T47D (cell line): Measurements from ENCODE around the gene STON1.

Experiments
- DNase-seq, 2 experiments: peaks; one replicate each; pipeline versions ENCODE4 v3.0.0 to v3.0.0-alpha.2; 2011 to 2012; ENCODE audit warnings: low read depth in 1 of 2, low spot score in 1 of 2
- JUND ChIP-seq: IDR thresholded peaks from 2 replicates; pipeline ENCODE4 v1.6.1; 2012; ENCODE audit warnings: low read depth
- in situ Hi-C: cut with HindIII; loops from 2 replicates; pipeline ENCODE4 v1.10.0; 2016; ENCODE audit warnings: low sequenced_read_pairs, low pct_unique_long_range_greater_than_20kb

The STON1 gene

DNA sequence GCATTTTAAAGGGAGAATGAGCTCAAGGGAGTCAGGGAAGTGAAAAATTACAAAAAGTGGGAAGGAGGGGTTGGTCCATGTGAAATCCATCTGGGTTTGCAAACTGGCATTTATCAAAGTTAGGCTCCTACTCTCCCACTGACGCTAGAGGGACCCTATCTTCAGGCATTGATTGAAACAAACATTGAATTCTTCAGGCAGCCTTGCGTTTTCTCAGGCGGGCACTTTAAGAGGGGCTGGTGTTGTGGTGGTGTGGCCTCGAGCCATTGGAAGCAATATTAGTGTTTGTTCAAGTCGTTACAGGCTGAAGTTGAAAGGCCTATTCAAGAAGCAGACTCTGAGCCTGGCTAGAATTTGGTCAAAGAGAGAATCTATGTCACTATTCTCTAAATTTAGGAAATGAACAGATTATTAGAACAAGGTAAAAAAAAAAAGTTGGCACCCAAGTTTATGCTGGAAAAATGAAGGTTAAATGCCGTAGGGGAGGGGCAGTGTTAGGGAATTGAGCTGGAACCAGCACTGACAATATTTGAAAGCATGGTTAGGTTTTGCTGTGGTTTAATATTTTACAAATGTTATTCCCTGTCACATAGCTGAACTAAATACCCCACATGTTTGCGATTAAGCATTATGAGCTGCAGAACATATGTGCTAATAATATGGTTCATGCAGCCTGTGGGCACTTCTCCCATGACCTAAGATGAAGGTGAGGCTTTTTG lies 36.8 kb downstream of the STON1 start:
- TF ChIP-seq JUND = no peak
- in situ Hi-C loops = no loop called here
- no peak for DNase-seq

DNA sequence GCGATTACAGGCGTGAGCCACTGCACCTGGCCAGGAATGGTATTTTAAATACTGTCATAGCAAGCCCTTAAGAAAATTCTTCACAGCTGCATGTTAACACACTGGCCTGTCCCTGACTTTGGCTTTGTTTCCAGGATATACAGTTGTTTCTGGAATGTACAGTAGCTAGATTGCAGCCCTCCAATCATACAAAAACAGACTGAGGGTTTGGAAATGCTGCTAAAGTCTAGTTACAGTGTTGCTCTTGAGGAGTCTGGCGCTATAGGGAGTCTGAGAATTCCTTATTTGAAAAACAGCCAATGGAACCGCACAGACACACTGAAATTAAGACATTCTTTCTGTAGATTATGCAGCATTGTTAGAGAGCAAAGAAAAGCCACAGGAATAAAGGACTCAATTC lies 37.7 kb downstream of the STON1 start:
- no peak for TF ChIP-seq JUND
- DNase-seq = no peak
- in situ Hi-C loops = no loop called here

DNA sequence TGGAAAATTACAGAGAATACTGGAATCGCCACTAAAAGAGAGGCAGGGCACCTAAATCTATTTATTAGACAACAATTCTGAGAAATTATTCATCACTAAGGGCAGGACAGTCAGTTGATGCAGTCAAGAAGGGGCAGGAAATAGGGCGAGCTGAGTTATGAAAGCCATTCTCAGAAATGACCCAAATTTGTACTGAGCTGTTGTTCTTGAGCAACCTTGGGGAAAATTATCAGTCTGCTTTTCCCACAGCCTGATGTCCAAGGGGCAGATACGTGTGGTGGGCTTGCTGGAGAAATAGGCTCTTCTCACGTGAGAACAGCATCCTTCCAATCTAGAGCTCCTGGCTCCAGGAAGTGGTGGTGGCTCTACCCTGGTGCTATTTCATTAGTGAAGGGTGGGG lies 38.6 kb downstream of the STON1 start:
- TF ChIP-seq JUND = no peak
- no peak for DNase-seq
- in situ Hi-C loops = no loop called here

DNA sequence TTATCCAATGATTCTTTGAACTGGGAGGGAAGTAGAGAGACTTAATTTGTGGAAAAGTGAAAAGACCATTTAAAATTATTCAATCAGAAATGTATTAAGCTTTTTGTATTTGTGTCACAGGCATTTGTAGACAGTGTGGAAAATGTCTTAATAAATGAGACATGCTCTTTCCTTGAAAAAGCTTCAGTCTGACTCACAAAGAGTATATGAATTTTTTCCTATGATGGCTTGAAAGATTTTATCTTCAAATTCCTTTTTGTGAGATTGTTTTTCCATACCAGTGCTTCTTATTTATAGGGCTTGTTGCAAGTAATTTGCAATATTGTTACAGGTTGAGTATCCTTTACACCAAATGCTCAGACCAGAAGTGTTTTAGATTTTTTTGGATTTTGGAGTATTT lies 39.5 kb downstream of the STON1 start:
- TF ChIP-seq JUND = no peak
- in situ Hi-C loops = no loop called here
- no peak for DNase-seq

DNA sequence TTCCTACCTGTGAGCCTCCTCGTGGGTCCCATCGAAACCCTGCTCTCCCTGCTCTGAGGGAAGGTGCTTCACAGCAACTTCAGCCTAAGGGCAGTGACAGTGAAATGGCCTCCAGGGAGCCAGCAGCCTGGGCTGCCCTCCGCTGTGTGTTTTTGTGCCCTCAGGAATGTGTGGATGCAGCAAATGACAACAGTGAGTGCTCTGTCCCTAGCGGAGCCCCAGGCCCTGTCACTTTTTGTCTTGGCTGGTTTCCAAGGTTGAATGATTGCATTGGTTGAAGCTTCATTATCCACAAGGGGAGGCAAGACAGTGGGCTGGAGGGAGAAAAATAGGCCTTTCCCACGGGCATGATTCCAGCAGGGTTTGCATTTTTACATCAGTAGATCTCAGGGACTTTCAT lies 42.9 kb downstream of the STON1 start:
- DNase-seq = peak in 1 of 2 experiments; percentile 17
- no peak for TF ChIP-seq JUND
- in situ Hi-C loops = no loop called here

DNA sequence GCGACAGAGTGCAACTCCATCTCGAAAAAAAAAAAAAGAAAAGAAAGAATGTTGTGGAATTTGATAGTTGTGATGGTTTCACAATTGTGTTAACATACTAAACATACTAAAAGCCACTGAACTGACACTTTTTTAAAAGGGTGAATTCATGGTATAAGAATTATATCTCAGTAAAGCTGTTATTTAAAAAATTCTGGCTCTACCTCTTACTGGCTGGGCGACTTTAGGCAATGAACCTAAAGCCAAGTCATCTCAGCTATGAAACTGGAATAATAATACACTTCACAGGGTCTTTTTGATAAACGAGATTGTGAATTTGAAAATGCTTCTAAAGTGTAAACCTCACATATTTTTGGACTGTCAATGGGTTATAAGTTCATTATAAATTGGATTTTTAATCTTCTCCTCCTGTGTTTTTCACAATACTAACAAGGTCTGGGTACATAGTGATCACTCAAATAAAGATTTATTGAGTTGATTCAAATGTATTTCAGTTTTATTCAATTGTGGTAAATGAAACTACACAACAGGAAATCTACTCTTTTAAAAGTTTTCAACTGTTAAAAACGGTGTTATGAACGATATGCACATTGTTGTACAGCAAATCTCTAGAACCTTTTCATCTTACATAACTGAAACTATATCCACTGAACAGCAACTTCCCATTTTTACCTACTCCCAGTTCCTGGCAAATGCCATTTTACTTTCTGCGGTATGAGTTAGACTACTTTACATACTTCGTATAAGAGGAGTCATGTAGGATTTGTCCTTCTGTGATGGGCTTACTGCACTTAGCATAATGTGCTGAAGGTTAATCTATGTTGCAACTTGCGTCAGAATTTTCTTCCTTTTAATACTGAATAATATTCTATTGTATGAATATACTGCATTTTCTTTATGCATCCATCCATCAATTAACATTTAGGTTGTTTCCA lies 44.7 kb downstream of the STON1 start:
- DNase-seq = no peak
- in situ Hi-C loops = no loop called here
- TF ChIP-seq JUND = no peak

DNA sequence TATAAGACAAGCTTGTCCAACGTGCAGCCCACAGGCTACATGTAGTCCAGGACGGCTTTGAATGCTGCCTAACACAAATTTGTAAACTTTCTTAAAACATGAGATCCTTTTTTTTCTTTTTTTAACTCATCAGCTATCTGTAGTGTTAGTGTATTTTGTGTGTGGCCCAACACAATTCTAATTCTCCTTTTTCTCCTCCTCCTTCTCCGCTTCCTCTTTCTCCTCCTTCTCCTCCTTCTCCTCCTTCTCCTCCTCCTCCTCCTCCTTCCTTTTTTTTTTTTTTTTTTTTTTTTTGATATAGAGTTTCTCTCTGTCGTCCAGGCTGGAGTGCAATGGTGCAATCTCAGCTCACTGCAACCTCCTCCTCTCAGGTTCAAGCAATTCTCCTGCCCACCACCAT lies 48.4 kb downstream of the STON1 start:
- DNase-seq = no peak
- in situ Hi-C loops = no loop called here
- TF ChIP-seq JUND = no peak

DNA sequence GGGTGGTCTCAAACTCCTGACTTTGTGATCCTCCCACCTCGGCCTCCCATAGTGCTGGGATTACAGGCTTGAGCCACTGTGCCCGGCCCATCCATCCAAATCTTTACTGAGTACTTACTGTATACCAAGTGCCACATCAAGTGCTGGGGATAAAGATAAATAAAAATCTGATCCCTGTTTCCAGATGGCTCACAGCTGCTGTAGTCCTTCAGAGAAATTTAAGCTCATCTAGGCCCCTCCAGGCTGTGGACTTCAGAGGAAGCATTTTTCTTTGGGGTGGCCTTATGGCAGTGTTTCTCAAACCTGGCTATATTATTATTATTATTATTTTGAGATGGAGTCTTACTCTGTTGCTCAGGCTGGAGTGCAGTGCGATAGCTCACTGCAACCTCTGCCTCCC lies 54.0 kb downstream of the STON1 start:
- in situ Hi-C loops = no loop called here
- DNase-seq = no peak

DNA sequence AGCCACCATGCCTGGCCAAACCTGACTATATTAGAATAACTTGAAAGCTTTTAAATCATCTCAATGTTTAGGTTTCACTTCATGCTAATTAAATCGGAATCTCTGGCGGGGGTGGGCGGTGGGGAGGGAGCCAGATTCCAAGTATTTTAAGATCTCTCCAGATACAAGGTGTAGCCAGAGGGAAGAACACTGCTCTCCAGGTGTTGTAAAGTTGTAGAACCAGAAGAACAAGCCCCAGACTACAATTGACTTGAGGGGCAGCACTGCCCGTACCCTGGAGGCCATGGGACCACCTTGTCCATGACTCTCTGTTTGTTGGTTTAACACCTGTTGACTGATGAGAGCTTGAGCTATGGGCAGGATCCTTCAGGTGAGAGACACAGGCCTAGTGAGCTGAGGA lies 54.6 kb downstream of the STON1 start:
- DNase-seq = peak in 1 of 2 experiments; percentile 11
- in situ Hi-C loops = no loop called here
- no peak for TF ChIP-seq JUND

More for the DNA sequence above, 54.0 kb downstream of the STON1 start:
- TF ChIP-seq JUND = no peak

DNA sequence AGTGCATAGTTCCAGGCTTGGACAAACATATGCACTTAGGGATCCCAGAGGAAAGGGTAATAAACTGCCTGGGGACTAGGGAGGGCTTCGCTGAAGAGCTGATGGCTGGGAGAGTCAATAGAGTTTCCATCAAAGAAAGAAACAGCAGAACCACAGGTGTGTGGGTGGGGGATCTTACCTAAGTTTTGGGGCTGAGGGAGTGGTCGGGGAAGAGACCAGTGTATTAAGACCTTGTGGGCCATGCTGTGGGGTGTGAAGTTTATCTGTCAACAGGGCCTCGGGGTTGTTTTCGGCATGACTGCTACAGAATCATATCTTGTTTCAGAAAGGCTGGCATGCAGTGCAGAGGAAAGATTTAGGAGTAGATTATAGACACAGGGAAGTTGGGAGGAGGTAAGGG lies 56.5 kb downstream of the STON1 start:
- no peak for DNase-seq
- TF ChIP-seq JUND = no peak
- in situ Hi-C loops = no loop called here

DNA sequence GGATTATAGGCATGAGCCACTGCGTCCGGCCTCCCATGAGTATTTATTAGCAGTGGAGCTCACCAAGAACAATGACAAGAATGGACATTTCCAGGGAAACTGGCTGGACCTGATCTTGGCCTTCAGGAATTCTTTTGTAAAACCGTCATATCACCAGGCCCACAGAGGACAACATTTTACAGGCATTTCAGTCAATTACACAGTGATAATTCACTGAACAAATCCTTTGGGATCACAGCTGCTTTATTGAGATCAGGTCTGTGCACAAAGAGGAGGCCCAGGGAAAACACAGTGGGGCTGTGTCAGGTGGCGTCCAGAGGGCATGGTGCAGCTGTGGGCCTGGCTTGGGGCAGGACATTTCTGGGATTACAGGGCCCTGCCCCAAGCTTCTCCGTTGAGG lies 57.6 kb downstream of the STON1 start:
- DNase-seq = peak in 1 of 2 experiments; percentile 36
- in situ Hi-C loops = no loop called here
- no peak for TF ChIP-seq JUND

DNA sequence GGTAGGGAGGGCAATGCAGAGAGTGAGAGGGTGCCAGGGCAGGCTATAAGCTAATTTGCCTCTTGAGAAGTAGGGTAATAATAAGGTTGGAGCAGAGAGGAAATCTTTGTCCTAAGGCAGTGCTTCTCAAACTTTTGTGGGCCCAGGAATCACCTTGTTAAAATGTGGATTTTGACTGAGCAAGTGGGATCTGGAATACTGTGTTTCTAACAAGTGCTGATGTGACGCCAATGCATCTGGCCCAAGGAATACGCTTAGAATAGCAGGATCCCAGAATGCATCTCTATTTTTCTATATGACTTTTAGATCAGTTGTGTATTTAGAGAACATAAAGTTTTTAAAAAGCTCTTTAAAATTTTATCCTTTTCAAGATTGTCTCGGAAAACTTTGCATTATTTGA lies 58.0 kb downstream of the STON1 start:
- in situ Hi-C loops = no loop called here
- no peak for TF ChIP-seq JUND
- no peak for DNase-seq

DNA sequence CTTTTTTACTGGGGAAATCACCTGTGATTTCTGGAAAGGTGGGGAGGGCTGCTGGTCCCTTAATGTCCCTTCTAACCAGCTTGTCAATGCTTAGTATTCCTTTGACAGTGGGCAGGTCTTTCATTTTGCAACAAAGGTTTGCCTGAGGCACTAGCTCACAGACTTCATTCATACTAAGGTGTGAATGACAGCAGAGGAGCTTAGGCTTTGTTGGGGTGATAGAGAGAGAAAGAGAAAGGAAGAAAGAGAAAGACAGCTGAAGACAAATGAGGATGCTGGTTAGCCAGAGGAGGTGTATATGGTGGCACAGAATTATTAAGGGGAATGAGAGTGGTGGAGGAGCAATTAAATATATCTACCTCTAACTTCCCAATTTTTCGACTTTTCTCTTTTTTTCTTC lies 58.8 kb downstream of the STON1 start:
- DNase-seq = no peak
- TF ChIP-seq JUND = no peak
- in situ Hi-C loops = no loop called here
